Hepatocyte (in vitro differentiated cells): ENCODE data around the gene KSR1. TPM values are rescaled to one million over a fixed set of nuclear protein-coding genes. Genes with fewer than 3 reads are reported as not detected.
A peak's percentile ranks its signal among the peaks of the same experiment; 100 is the strongest.
"Not testable (repeated sequence)": the region's sequence is repeated elsewhere in the genome, so short reads cannot be mapped to it uniquely, and the experiment has no call there.

Source experiments
- DNase-seq: peaks from one replicate; pipeline ENCODE4 v3.0.0-alpha.2; 2016; ENCODE audit warnings: low spot score
- H2AFZ ChIP-seq: fragments of 200-600 bp; sonication (generic); 2 replicates; pipeline ENCODE4 v1.6.0; 2016; ENCODE audit warnings: antibody characterized with exemption, mild to moderate bottlenecking
- H3K27ac ChIP-seq: fragments of 200-600 bp; sonication (generic); 2 replicates; pipeline ENCODE4 v1.5.1; 2016; ENCODE audit warnings: mild to moderate bottlenecking
- H3K27me3 ChIP-seq: fragments of 200-600 bp; sonication (generic); 2 replicates; pipeline ENCODE4 v1.6.1; 2016
- H3K36me3 ChIP-seq: fragments of 200-600 bp; sonication (generic); replicated peaks from 2 replicates; pipeline ENCODE4 v1.5.1; 2016; ENCODE audit warnings: low read depth; ENCODE audit not compliant: insufficient read depth
- H3K4me1 ChIP-seq: fragments of 200-600 bp; sonication (generic); 2 replicates; pipeline ENCODE4 v1.5.1; 2016; ENCODE audit warnings: mild to moderate bottlenecking, moderate library complexity; ENCODE audit not compliant: insufficient read depth
- H3K4me2 ChIP-seq: fragments of 200-600 bp; sonication (generic); 2 replicates; pipeline ENCODE4 v1.6.0; 2016
- H3K4me3 ChIP-seq: fragments of 200-600 bp; sonication (generic); 2 replicates; pipeline ENCODE4 v1.5.1; 2016; ENCODE audit warnings: mild to moderate bottlenecking
- H3K79me2 ChIP-seq: fragments of 200-600 bp; sonication (generic); 2 replicates; pipeline ENCODE4 v1.6.0; 2017; ENCODE audit warnings: mild to moderate bottlenecking
- H3K9me2 ChIP-seq: fragments of 200-600 bp; sonication (generic); replicated peaks from 2 replicates; pipeline ENCODE4 v1.6.0; 2017; ENCODE audit warnings: mild to moderate bottlenecking; ENCODE audit not compliant: insufficient read depth
- H3K9me3 ChIP-seq: fragments of 200-600 bp; sonication (generic); 2 replicates; pipeline ENCODE4 v1.5.1; 2016; ENCODE audit warnings: low read depth, mild to moderate bottlenecking
- H4K20me1 ChIP-seq: fragments of 200-600 bp; sonication (generic); 2 replicates; pipeline ENCODE4 v1.6.0; 2016; ENCODE audit warnings: mild to moderate bottlenecking; ENCODE audit not compliant: insufficient read depth, poor library complexity, severe bottlenecking
- CTCF ChIP-seq: fragments of 200-600 bp; sonication (generic); IDR thresholded peaks from 2 replicates; pipeline ENCODE4 v1.5.1; 2016; ENCODE audit warnings: antibody characterized with exemption, mild to moderate bottlenecking; ENCODE audit not compliant: poor library complexity
- EZH2 ChIP-seq: fragments of 200-600 bp; sonication (generic); IDR thresholded peaks from 2 replicates; pipeline ENCODE4 v1.6.1; 2016; ENCODE audit warnings: antibody characterized with exemption, mild to moderate bottlenecking, borderline replicate concordance
- EZH2phosphoT487 ChIP-seq: fragments of 200-600 bp; sonication (generic); IDR thresholded peaks from one replicate; pipeline ENCODE4 v1.6.1; 2018; ENCODE audit warnings: antibody characterized with exemption, mild to moderate bottlenecking, low read depth, moderate library complexity; ENCODE audit not compliant: unreplicated experiment, severe bottlenecking
- WGBS: methylation state at CpG from one replicate; pipeline ENCODE4 v1.1.6; 2016; ENCODE audit warnings: low lambda C conversion rate; ENCODE audit errors: missing lambda C conversion rate; 5-methylcytosine and 5-hydroxymethylcytosine counted together
- polyA plus RNA-seq: library from polyadenylated mRNA; unstranded; fragments of >200 nt; fragmentation: Nextera tagmentation; extraction: Ambion mirVana; gene quantifications from 2 replicates; pipeline ENCODE4 v1.2.1, GENCODE V29; 2016
- total RNA-seq: library from RNA; depleted of rRNA; stranded (reverse); fragments of >200 nt; gene quantifications from 2 replicates; pipeline ENCODE4 v1.2.3, GENCODE V29; 2014

The KSR1 gene
- total and polyA plus RNA-seq, 2 experiments from 2014 or later: 16.2 to 32.6 TPM

GRCh38 chr17:27498615-27499309 lies 42.5 kb downstream of the KSR1 start:
- Histone ChIP-seq H3K4me2 (no peak overlapping the region), H3K4me1 (peaks cover 50% of the 10 kb centered on the region), H3K9me2 (no peaks in the 10 kb centered on the region), H3K36me3 (no peaks in the 10 kb centered on the region), H3K4me3 (no peak overlapping the region), H3K27me3 (no peaks in the 10 kb centered on the region), H3K9me3 (no peaks in the 10 kb centered on the region), H3K27ac (peak overlapping the region; percentile 61), H2AFZ (no peak overlapping the region), H4K20me1 (no peaks in the 10 kb centered on the region), H3K79me2 (peaks cover 86% of the 10 kb centered on the region)
- TF ChIP-seq EZH2phosphoT487 (no peak), CTCF (no peak), EZH2 (no peak)
- no peak for DNase-seq
- 91% methylated on average over 8 of the region's 8 CpGs for WGBS

GRCh38 chr17:27499451-27500265 lies 43.4 kb downstream of the KSR1 start:
- no peak for TF ChIP-seq CTCF
- no peak for TF ChIP-seq EZH2phosphoT487
- no peak for TF ChIP-seq EZH2
- no peak overlapping the region for H2AFZ ChIP-seq
- H3K36me3 ChIP-seq: no peaks in the 10 kb centered on the region
- H3K27ac ChIP-seq: peak overlapping the region; percentile 61
- H3K4me2 ChIP-seq: no peak overlapping the region
- H4K20me1 ChIP-seq: no peaks in the 10 kb centered on the region
- H3K79me2 ChIP-seq: peaks cover 93% of the 10 kb centered on the region
- DNase-seq: no peak
- H3K4me3 ChIP-seq: no peak overlapping the region
- 98% methylated on average over 11 of the region's 11 CpGs for WGBS
- no peaks in the 10 kb centered on the region for H3K9me2 ChIP-seq
- no peaks in the 10 kb centered on the region for H3K27me3 ChIP-seq
- peaks cover 50% of the 10 kb centered on the region for H3K4me1 ChIP-seq
- no peaks in the 10 kb centered on the region for H3K9me3 ChIP-seq

- Histone ChIP-seq H3K79me2 (peaks cover 95% of the 10 kb centered on the region), H3K4me1 (peaks cover 40% of the 10 kb centered on the region)
Observed at GRCh38 chr17:27501338-27501737, 45.1 kb downstream of the KSR1 start.

More at GRCh38 chr17:27501338-27501737, 45.1 kb downstream of the KSR1 start:
- not testable (repeated sequence) for H3K4me3 ChIP-seq, H2AFZ ChIP-seq, DNase-seq, H3K9me3 ChIP-seq, H4K20me1 ChIP-seq, H3K36me3 ChIP-seq, H3K27me3 ChIP-seq, H3K4me2 ChIP-seq, H3K27ac ChIP-seq, H3K9me2 ChIP-seq
- 95% methylated on average over 3 of the region's 3 CpGs for WGBS
